Memory B cell (primary cell): ENCODE results near the gene PSRC1.

Experiments used
- ATAC-seq: fragments of 150-1000 bp; cut with Tn5 transposase; 2 replicates; pipeline ENCODE4 v1.10.0; 2021; ENCODE audit warnings: low read depth, mild to moderate bottlenecking, moderate library complexity
- DNase-seq, 2 donors: peaks; one replicate each; pipeline ENCODE4 v3.0.0; 2022; ENCODE audit warnings: low spot score in 2 of 2
- H3K27ac Mint-ChIP-seq: one replicate; pipeline ENCODE4 v1.8.0; 2022; ENCODE audit warnings: mild to moderate bottlenecking, moderate library complexity, mixed read lengths
- H3K27me3 Mint-ChIP-seq: one replicate; pipeline ENCODE4 v1.8.0; 2022; ENCODE audit warnings: mixed read lengths
- H3K36me3 Mint-ChIP-seq: one replicate; pipeline ENCODE4 v1.8.0; 2022; ENCODE audit warnings: mild to moderate bottlenecking, mixed read lengths
- H3K4me1 Mint-ChIP-seq: one replicate; pipeline ENCODE4 v1.8.0; 2022; ENCODE audit warnings: mixed read lengths
- H3K4me3 Mint-ChIP-seq: one replicate; pipeline ENCODE4 v1.8.0; 2022; ENCODE audit warnings: mild to moderate bottlenecking, moderate library complexity, mixed read lengths
- H3K9me3 Mint-ChIP-seq: one replicate; pipeline ENCODE4 v1.8.0; 2022; ENCODE audit warnings: mixed read lengths

Gene PSRC1

GRCh38 chr1:109262231-109263055, 20.5 kb downstream of the PSRC1 start:
- Mint-ChIP-seq H3K27me3 (peaks cover 3% of the 10 kb centered on the region), H3K4me1 (peaks cover 4% of the 10 kb centered on the region), H3K27ac (no peak overlapping the region), H3K36me3 (no peaks in the 10 kb centered on the region), H3K4me3 (no peak overlapping the region), H3K9me3 (no peaks in the 10 kb centered on the region)
- DNase-seq: no peak
- ATAC-seq: no peak

GRCh38 chr1:109261578-109261977, 21.4 kb downstream of the PSRC1 start:
- ATAC-seq: no peak
- H3K27me3 Mint-ChIP-seq: peaks cover 3% of the 10 kb centered on the region

DNA sequence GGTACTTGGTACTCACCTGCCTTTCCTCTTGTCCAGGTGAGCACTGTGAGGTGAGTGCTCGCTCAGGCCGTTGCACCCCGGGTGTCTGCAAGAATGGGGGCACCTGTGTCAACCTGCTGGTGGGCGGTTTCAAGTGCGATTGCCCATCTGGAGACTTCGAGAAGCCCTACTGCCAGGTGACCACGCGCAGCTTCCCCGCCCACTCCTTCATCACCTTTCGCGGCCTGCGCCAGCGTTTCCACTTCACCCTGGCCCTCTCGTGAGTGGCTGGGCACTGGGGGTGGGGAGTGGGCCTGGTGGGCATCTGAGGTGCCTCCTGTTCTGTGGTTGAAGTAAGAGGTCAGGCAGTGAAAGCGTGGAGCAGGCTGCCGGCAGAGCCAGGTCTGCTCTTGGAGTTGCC, 21.9 kb downstream of the PSRC1 start:
- H3K4me1 Mint-ChIP-seq: peaks cover 4% of the 10 kb centered on the region
- H3K27ac Mint-ChIP-seq: no peak overlapping the region
- H3K36me3 Mint-ChIP-seq: no peaks in the 10 kb centered on the region
- H3K9me3 Mint-ChIP-seq: no peaks in the 10 kb centered on the region
- H3K4me3 Mint-ChIP-seq: no peak overlapping the region
- DNase-seq (no peak), ATAC-seq (no peak)
- peaks cover 6% of the 10 kb centered on the region for H3K27me3 Mint-ChIP-seq

More at GRCh38 chr1:109261578-109261977, 21.4 kb downstream of the PSRC1 start:
- H3K36me3 Mint-ChIP-seq: no peaks in the 10 kb centered on the region
- peaks cover 4% of the 10 kb centered on the region for H3K4me1 Mint-ChIP-seq
- H3K4me3 Mint-ChIP-seq: no peak overlapping the region
- no peak overlapping the region for H3K27ac Mint-ChIP-seq
- no peaks in the 10 kb centered on the region for H3K9me3 Mint-ChIP-seq
- DNase-seq: no peak

- no peak for DNase-seq
- no peaks in the 10 kb centered on the region for H3K9me3 Mint-ChIP-seq
- H3K27me3 Mint-ChIP-seq: peaks cover 12% of the 10 kb centered on the region
- H3K4me3 Mint-ChIP-seq: no peak overlapping the region
- no peak overlapping the region for H3K27ac Mint-ChIP-seq
- no peak for ATAC-seq
- H3K4me1 Mint-ChIP-seq: peaks cover 7% of the 10 kb centered on the region
- H3K36me3 Mint-ChIP-seq: no peaks in the 10 kb centered on the region
These were observed 23.0 kb downstream of the PSRC1 start for GRCh38 chr1:109259674-109260557.

DNA sequence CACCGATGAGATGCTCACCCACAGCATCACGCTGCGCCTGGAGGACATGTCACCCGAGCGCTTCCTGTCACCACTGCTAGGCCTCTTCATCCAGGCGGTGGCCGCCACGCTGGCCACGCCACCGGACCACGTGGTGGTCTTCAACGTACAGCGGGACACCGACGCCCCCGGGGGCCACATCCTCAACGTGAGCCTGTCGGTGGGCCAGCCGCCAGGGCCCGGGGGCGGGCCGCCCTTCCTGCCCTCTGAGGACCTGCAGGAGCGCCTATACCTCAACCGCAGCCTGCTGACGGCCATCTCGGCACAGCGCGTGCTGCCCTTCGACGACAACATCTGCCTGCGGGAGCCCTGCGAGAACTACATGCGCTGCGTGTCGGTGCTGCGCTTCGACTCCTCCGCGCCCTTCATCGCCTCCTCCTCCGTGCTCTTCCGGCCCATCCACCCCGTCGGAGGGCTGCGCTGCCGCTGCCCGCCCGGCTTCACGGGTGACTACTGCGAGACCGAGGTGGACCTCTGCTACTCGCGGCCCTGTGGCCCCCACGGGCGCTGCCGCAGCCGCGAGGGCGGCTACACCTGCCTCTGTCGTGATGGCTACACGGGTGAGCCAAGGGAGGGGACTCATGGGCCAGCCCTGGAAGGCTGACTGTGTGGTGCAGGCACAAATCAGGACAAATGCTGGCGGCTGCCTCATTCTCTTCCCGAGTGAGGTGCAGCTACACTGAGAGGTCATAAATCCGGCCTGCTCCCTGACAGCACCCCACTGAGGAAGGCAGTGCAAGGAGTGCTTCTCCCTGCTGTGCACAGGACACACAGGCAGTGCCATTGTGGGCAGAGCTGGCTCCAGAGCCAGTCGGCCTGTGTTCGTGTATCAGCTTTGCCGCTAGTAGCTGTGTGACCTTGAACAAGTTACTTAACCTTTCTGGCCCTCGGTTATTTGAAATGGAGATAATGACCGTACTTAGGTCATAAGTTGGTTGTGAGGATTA, 24.2 kb downstream of the PSRC1 start:
- Mint-ChIP-seq H3K9me3 (no peaks in the 10 kb centered on the region), H3K27ac (no peak overlapping the region), H3K27me3 (peaks cover 12% of the 10 kb centered on the region), H3K4me3 (no peak overlapping the region), H3K4me1 (peaks cover 7% of the 10 kb centered on the region), H3K36me3 (no peaks in the 10 kb centered on the region)
- DNase-seq (no peak), ATAC-seq (no peak)

- Mint-ChIP-seq H3K9me3 (no peaks in the 10 kb centered on the region), H3K36me3 (no peaks in the 10 kb centered on the region), H3K4me3 (no peak overlapping the region), H3K4me1 (peaks cover 10% of the 10 kb centered on the region), H3K27ac (no peak overlapping the region), H3K27me3 (peaks cover 10% of the 10 kb centered on the region)
- DNase-seq (no peak), ATAC-seq (no peak)
These were observed 25.1 kb downstream of the PSRC1 start for GRCh38 chr1:109257682-109258421.

DNA sequence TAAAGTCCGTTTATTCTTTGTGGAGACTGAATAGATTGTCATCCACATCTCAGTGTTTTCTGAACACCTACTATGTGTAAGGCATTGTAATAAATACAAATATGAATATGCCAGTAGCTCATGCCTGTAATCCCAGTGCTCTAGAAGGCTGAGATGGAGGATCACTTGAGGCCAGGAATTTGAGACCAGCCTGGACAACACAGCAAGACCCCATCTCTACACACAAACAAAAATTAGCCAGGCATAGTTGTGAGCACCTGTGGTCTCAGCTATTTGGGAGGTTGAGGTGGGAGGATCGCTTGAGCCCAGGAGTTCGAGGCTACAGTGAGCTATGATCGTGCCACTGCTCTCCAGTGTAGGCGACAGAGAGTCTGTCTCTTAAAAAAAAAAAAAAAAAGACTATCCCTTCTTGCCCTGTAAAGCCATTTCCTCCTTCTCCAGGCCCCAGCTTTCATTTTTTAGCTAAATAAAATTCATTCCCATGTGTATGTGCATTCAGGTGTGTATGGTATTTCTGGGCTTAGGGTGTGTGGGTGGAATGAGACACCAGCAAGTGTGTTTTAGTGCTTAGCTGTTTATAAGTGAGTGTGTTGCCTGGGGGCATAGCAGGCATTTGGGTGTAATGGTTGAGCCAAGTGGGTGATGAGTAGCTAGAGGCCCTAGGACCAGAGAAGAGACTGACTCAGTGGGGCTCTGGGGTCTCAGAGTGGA, 25.8 kb downstream of the PSRC1 start:
- H3K36me3 Mint-ChIP-seq: no peaks in the 10 kb centered on the region
- ATAC-seq: no peak
- H3K9me3 Mint-ChIP-seq: no peaks in the 10 kb centered on the region
- H3K27me3 Mint-ChIP-seq: peaks cover 12% of the 10 kb centered on the region
- no peak for DNase-seq
- no peak overlapping the region for H3K4me3 Mint-ChIP-seq
- peaks cover 13% of the 10 kb centered on the region for H3K4me1 Mint-ChIP-seq
- H3K27ac Mint-ChIP-seq: no peak overlapping the region

DNA sequence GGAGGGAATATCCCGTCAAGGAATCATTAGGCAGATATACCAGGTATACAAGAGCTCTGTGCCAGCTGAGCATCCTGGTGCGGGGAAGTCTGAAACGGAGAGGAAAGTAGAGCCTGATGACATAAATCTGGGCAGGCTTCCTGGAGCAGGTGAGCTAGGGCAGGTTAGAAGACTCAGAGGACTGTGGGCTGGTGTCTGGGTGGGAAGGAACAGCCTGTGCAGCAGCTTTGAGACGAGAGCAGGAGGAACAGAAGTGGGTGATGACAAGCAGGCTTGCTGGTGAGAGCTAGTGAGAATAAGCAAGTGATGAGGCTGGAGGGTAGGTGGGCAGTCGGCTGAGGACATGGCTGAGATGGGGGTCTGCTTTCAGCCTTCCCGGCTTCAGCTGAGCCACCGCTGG, 26.9 kb downstream of the PSRC1 start:
- no peak overlapping the region for H3K27ac Mint-ChIP-seq
- DNase-seq (no peak), ATAC-seq (no peak)
- no peak overlapping the region for H3K4me3 Mint-ChIP-seq
- H3K27me3 Mint-ChIP-seq: peaks cover 16% of the 10 kb centered on the region
- H3K36me3 Mint-ChIP-seq: no peaks in the 10 kb centered on the region
- H3K4me1 Mint-ChIP-seq: peaks cover 13% of the 10 kb centered on the region
- no peaks in the 10 kb centered on the region for H3K9me3 Mint-ChIP-seq

DNA sequence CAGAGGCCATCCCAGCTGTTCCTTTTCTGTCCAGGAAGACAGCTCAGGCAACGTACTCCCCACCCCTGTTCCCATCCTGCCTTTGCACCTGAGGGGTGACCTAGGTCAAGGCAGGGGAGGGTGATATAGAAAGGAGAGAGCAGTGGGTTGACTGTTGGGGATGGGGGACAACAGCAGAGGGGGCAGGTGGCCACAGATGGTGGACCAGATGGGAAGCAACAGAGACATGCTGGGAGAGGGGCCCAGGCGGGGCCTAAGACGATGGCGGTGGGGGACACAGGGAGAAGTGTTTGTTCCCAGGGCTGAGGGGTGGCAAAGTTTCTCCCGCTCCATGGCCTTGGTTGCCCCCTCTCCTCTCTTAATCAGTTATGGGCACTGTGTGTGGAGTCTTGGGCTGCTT, 27.3 kb downstream of the PSRC1 start:
- H3K27ac Mint-ChIP-seq: no peak overlapping the region
- H3K4me3 Mint-ChIP-seq: no peak overlapping the region
- ATAC-seq: no peak
- H3K9me3 Mint-ChIP-seq: no peaks in the 10 kb centered on the region
- peaks cover 13% of the 10 kb centered on the region for H3K4me1 Mint-ChIP-seq
- H3K27me3 Mint-ChIP-seq: peaks cover 19% of the 10 kb centered on the region
- H3K36me3 Mint-ChIP-seq: no peaks in the 10 kb centered on the region
- no peak for DNase-seq

DNA sequence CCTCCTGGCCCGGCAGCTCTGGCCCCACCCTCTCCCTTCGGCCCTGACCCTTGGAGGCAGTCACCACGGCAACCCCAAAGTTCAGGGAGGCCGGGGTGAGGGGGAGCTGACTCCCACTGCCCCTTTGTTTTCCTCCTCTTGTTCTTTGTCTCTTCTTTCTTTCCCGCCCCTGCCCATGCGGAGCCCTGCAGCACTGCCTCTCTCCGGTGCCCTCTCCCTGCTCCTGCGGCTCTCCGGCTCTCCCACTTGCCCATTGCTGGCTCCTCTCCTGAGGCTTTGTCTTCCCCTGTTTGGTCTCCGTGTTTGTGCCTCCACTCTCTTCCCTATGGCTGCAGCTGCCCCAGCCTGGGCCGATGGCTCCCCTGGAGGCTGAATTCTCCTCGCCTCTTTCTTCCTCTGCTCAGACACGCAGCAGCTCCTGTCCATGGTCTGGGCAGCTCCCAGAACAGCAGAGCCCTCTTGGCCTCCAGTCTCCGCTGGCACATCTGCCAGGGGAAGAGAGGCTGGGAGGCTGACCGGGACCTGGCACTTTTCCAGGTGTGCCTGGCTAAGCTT, 27.8 kb downstream of the PSRC1 start:
- peaks cover 13% of the 10 kb centered on the region for H3K4me1 Mint-ChIP-seq
- DNase-seq: no peak
- no peak overlapping the region for H3K4me3 Mint-ChIP-seq
- H3K9me3 Mint-ChIP-seq: no peaks in the 10 kb centered on the region
- no peak for ATAC-seq
- H3K36me3 Mint-ChIP-seq: no peaks in the 10 kb centered on the region
- peaks cover 20% of the 10 kb centered on the region for H3K27me3 Mint-ChIP-seq
- no peak overlapping the region for H3K27ac Mint-ChIP-seq

DNA sequence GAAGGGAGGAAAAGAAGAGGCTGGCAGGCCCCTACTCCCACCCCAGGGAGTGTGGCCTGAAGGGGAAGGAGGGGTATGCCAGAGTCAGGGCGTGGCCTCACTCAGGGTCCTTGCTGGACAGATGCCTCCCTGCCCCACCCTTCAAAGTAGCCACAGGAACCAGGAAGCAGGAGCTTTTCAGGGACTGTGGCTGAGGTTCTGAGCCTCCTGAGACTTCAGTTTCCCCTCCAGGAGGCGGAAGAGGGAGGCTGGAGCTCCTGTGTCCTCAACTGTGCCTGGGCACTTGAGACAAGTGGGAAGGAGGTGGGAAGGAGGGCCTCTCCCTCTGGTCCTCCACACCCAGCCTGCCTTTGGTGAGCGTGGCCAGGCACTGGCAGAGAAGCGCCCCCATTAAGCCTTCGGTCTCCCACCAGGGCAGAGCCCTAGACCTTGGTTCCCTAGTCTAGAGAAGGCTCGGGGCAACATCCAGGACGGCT, 28.3 kb downstream of the PSRC1 start:
- DNase-seq (no peak), ATAC-seq (no peak)
- no peaks in the 10 kb centered on the region for H3K9me3 Mint-ChIP-seq
- peaks cover 20% of the 10 kb centered on the region for H3K27me3 Mint-ChIP-seq
- H3K4me1 Mint-ChIP-seq: peaks cover 13% of the 10 kb centered on the region
- no peak overlapping the region for H3K4me3 Mint-ChIP-seq
- no peak overlapping the region for H3K27ac Mint-ChIP-seq
- no peaks in the 10 kb centered on the region for H3K36me3 Mint-ChIP-seq

DNA sequence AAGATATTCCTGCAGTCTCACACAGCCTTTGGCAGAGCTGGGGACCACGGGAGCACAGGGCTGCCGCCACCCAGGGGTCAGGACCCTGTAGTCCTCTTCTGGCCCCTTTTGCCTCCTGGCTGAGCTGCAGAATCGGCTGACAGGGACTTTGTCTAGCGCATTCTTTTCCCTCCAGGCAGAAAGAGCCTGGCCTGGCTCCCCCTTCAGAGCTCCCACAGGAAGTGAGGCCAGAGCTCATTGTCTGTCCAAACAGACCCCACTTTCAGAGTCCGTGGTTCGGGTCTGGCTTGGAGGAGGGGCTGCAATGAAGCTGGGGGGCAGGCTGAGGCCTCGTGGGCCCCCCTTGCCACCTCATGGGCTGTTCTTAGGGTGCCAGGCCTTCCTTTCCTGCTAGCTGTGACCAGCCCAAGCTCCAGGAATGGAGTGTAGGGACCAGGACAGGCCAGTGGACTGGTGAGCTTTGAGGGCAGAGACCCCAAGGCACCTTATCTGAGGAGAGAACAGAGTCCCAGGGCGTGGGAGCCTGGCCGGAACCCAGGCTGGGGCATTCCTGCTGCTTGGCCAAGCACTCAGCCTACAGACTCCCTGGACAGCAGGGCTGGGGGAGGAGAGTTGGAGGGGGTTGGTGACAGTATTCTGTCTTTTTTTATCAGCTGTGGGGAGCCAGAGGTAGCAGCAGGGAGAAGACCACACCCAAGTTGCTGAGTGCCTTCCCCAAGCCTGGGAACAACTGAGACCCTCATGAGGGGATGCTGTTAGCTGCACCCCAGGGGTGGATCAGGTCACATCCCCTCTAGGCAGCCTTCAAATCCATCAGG, 28.9 kb downstream of the PSRC1 start:
- ATAC-seq: no peak
- no peaks in the 10 kb centered on the region for H3K36me3 Mint-ChIP-seq
- no peak for DNase-seq
- no peak overlapping the region for H3K27ac Mint-ChIP-seq
- no peak overlapping the region for H3K4me3 Mint-ChIP-seq
- peaks cover 20% of the 10 kb centered on the region for H3K27me3 Mint-ChIP-seq
- no peaks in the 10 kb centered on the region for H3K9me3 Mint-ChIP-seq
- peaks cover 15% of the 10 kb centered on the region for H3K4me1 Mint-ChIP-seq
